IMR-90 (cell line): ENCODE data around the gene UNC13B. TPM values are rescaled to one million over a fixed set of nuclear protein-coding genes. Genes with fewer than 3 reads are reported as not detected.
A peak's percentile ranks its signal among the peaks of the same experiment; 100 is the strongest.

Experiments
- ATAC-seq: fragments of 200-7000 bp; cut with Tn5 transposase; 2 replicates; pipeline ENCODE4 v1.9.1; 2020; ENCODE audit warnings: low read depth, mild to moderate bottlenecking, moderate library complexity
- BruUV-seq: library from RNA; stranded (reverse); fragments of 400-500 nt; replicated peaks from 2 replicates; lab custom pipeline; 2021; lab: Mats Ljungman, UMichigan
- CTCF ChIA-PET: fragments of 300-600 bp; formaldehyde crosslinking; extraction: SDS; loops from one replicate; lab custom pipeline; 2021; ENCODE audit warnings: antibody characterized with exemption; lab: Yijun Ruan, JAX
- POLR2A ChIA-PET: fragments of 300-600 bp; sonication (Branson Sonifier 250); formaldehyde crosslinking; loops from one replicate; lab custom pipeline; 2022; ENCODE audit warnings: antibody characterized with exemption; ENCODE audit not compliant: unreplicated experiment; lab: Charles Lee
- DNase-seq: peaks from one replicate; pipeline ENCODE4 v3.0.0; 2013
- H2AFZ ChIP-seq: replicated peaks from 2 replicates; pipeline ENCODE3; 2013; ENCODE audit warnings: low read length, mild to moderate bottlenecking; ENCODE audit not compliant: poor library complexity
- H2AK5ac ChIP-seq: 2 replicates; pipeline ENCODE4 v1.6.1; 2013; ENCODE audit warnings: low read depth, low read length, inconsistent platforms
- H2AK9ac ChIP-seq: replicated peaks from 2 replicates; pipeline ENCODE3; 2013; ENCODE audit warnings: mild to moderate bottlenecking, low read depth, low read length, moderate library complexity; ENCODE audit not compliant: poor library complexity
- H2BK120ac ChIP-seq: 2 replicates; pipeline ENCODE4 v1.6.1; 2013; ENCODE audit warnings: low read depth, low read length, inconsistent platforms
- H2BK15ac ChIP-seq: 3 replicates; pipeline ENCODE4 v1.6.1; 2013; ENCODE audit warnings: low read depth, low read length, inconsistent platforms
- H2BK20ac ChIP-seq: 2 replicates; pipeline ENCODE4 v1.6.1; 2013; ENCODE audit warnings: low read depth, mild to moderate bottlenecking, inconsistent platforms, low read length, moderate library complexity
- H2BK5ac ChIP-seq: 2 replicates; pipeline ENCODE4 v1.6.1; 2013; ENCODE audit warnings: mild to moderate bottlenecking, low read depth, low read length, inconsistent platforms; ENCODE audit not compliant: poor library complexity, severe bottlenecking
- H3K14ac ChIP-seq: replicated peaks from 2 replicates; pipeline ENCODE4 v1.6.1; 2013; ENCODE audit warnings: low read depth, low read length, inconsistent platforms
- H3K18ac ChIP-seq: 2 replicates; pipeline ENCODE4 v1.6.1; 2013; ENCODE audit warnings: low read depth, low read length, control low read depth
- H3K23ac ChIP-seq: 2 replicates; pipeline ENCODE4 v1.6.1; 2013; ENCODE audit warnings: low read depth, low read length, inconsistent platforms
- H3K27ac ChIP-seq: 2 replicates; pipeline ENCODE4 v1.5.1; 2013; ENCODE audit warnings: mild to moderate bottlenecking, control low read depth, low read length; ENCODE audit not compliant: insufficient read depth
- H3K27me3 ChIP-seq: 2 replicates; pipeline ENCODE4 v1.6.1; 2013; ENCODE audit warnings: low read length; ENCODE audit not compliant: control insufficient read depth, insufficient read depth
- H3K36me3 ChIP-seq: 2 replicates; pipeline ENCODE4 v1.6.1; 2013; ENCODE audit warnings: low read length, mixed read lengths; ENCODE audit not compliant: control insufficient read depth, insufficient read depth
- H3K4ac ChIP-seq: 2 replicates; pipeline ENCODE4 v1.6.1; 2013; ENCODE audit warnings: low read depth, low read length, inconsistent platforms
- H3K4me1 ChIP-seq: 2 replicates; pipeline ENCODE4 v1.6.1; 2013; ENCODE audit warnings: low read length, mixed read lengths; ENCODE audit not compliant: control insufficient read depth, insufficient read depth
- H3K4me2 ChIP-seq: 2 replicates; pipeline ENCODE4 v1.6.1; 2013; ENCODE audit warnings: low read depth, mild to moderate bottlenecking, control low read depth, low read length, moderate library complexity
- H3K4me3 ChIP-seq: 2 replicates; pipeline ENCODE4 v1.5.1; 2013; ENCODE audit warnings: low read depth, mild to moderate bottlenecking, control low read depth, low read length, moderate library complexity; ENCODE audit not compliant: insufficient read depth
- H3K56ac ChIP-seq: 2 replicates; pipeline ENCODE4 v1.6.1; 2013; ENCODE audit warnings: low read length, inconsistent platforms; ENCODE audit not compliant: insufficient read depth; ENCODE audit errors: extremely low read depth
- H3K79me1 ChIP-seq, 2 experiments: 2 replicates each; pipeline ENCODE4 v1.6.1; 2013; ENCODE audit warnings: low read length in 2 of 2, inconsistent platforms in 1 of 2, low read depth in 1 of 2
- H3K9ac ChIP-seq: 2 replicates; pipeline ENCODE4 v1.6.1; 2013; ENCODE audit warnings: low read depth, low read length, control low read depth
- H3K9me1 ChIP-seq: 2 replicates; pipeline ENCODE4 v1.6.1; 2013; ENCODE audit warnings: low read length, inconsistent platforms; ENCODE audit not compliant: insufficient read depth
- H3K9me3 ChIP-seq: 2 replicates; pipeline ENCODE4 v1.6.1; 2013; ENCODE audit warnings: low read length; ENCODE audit not compliant: control insufficient read depth, insufficient read depth
- H4K20me1 ChIP-seq: 2 replicates; pipeline ENCODE4 v1.6.1; 2013; ENCODE audit warnings: low read length, inconsistent platforms; ENCODE audit not compliant: insufficient read depth
- H4K5ac ChIP-seq: 2 replicates; pipeline ENCODE4 v1.6.1; 2013; ENCODE audit warnings: mild to moderate bottlenecking, low read depth, low read length, control low read depth
- H4K8ac ChIP-seq, 2 experiments: 2 replicates each; pipeline ENCODE4 v1.6.1; 2013; ENCODE audit warnings: low read depth in 2 of 2, low read length in 2 of 2, control low read depth in 1 of 2, inconsistent platforms in 1 of 2
- H4K91ac ChIP-seq: 2 replicates; pipeline ENCODE4 v1.6.1; 2013; ENCODE audit warnings: low read depth, low read length, inconsistent platforms; ENCODE audit not compliant: insufficient read depth
- BHLHE40 ChIP-seq: fragments of 150-350 bp; IDR thresholded peaks from 2 replicates; pipeline ENCODE4 v1.6.1; 2016; ENCODE audit warnings: mild to moderate bottlenecking, low read depth, low read length
- MAZ ChIP-seq: IDR thresholded peaks from 2 replicates; pipeline ENCODE4 v1.6.1; 2012; ENCODE audit warnings: low read depth, mild to moderate bottlenecking, low read length, improper control_type of control experiment, moderate library complexity, borderline replicate concordance
- MXI1 ChIP-seq: IDR thresholded peaks from 2 replicates; pipeline ENCODE4 v1.6.1; 2012; ENCODE audit warnings: low read depth, mild to moderate bottlenecking, low read length, moderate library complexity, borderline replicate concordance
- RCOR1 ChIP-seq: IDR thresholded peaks from 2 replicates; pipeline ENCODE4 v1.6.1; 2012; ENCODE audit warnings: mild to moderate bottlenecking, low read length, improper control_type of control experiment; ENCODE audit not compliant: insufficient replicate concordance
- SMC3 ChIP-seq: fragments of 150-350 bp; IDR thresholded peaks from 2 replicates; pipeline ENCODE4 v1.6.1; 2016; ENCODE audit warnings: low read depth, mild to moderate bottlenecking, antibody characterized with exemption, low read length, moderate library complexity
- USF2 ChIP-seq: fragments of 150-350 bp; IDR thresholded peaks from 2 replicates; pipeline ENCODE4 v1.6.1; 2017; ENCODE audit warnings: mild to moderate bottlenecking, antibody characterized with exemption, low read length, low read depth
- WGBS, 2 experiments: methylation state at CpG; one replicate each; pipeline versions ENCODE4 v1.1.5 to v1.1.7; 2013; ENCODE audit warnings: missing lambda C conversion rate in 2 of 2; ENCODE audit not compliant: insufficient read length in 1 of 2; ENCODE audit errors: extremely low coverage in 2 of 2; 5-methylcytosine and 5-hydroxymethylcytosine counted together
- dilution Hi-C: fragments of 300-500 bp; cut with HindIII; formaldehyde crosslinking; loops from one replicate; pipeline ENCODE4 v1.14.3; 2018; ENCODE audit warnings: low sequenced_read_pairs; ENCODE audit not compliant: unreplicated experiment
- in situ Hi-C: fragments of 300-500 bp; cut with MboI; formaldehyde crosslinking; loops from 3 replicates; pipeline ENCODE4 v1.14.3; 2019; ENCODE audit warnings: low sequenced_read_pairs, inconsistent platforms, mixed read lengths
- intact Hi-C: fragments of 100-400 bp; cut with micrococcal nuclease; formaldehyde crosslinking; loops from 2 replicates; pipeline ENCODE4 v1.10.0; 2022
- polyA plus RNA-seq, 3 experiments: library from polyadenylated mRNA; depleted of rRNA; stranded (reverse); fragments of >200 nt; gene quantifications; 2 replicates each; pipeline ENCODE4 v1.2.3, GENCODE V29; 2012; ENCODE audit warnings: low replicate concordance in 1 of 3
- total RNA-seq: library from RNA; depleted of rRNA; stranded (reverse); fragments of >200 nt; gene quantifications from 2 replicates; pipeline ENCODE4 v1.2.3, GENCODE V29; 2012

Gene UNC13B
- total and polyA plus RNA-seq, 2 of the 4 experiments (the other 2 are of a cell fraction): 7.5 to 14.3 TPM

- no peak for TF ChIP-seq SMC3
These were observed 46.8 kb upstream of the UNC13B start (continued) for GRCh38 chr9:35114840-35115628.

- peak; percentile 93 for TF ChIP-seq BHLHE40
- no peak for TF ChIP-seq RCOR1
- peak; percentile 91 for TF ChIP-seq MXI1
- peak; percentile 71 for TF ChIP-seq MAZ
- peak; percentile 88 for TF ChIP-seq USF2
- WGBS, 2 experiments: 0% methylated on average over 3 of the region's 54 CpGs; no CpG with 5 or more reads in 1 of the 2 experiments
- no peaks in the 10 kb centered on the region; the same call in 1 of the 2 replicates for H3K9me1 ChIP-seq
- peak within 1 kb of the TSS; percentile 98 for H3K4me2 ChIP-seq
- H3K56ac ChIP-seq: peak within 1 kb of the TSS; percentile 84; the same call in 1 of the 2 replicates
- peaks cover 11 to 33% of the 10 kb centered on the region in 2 experiments; a peak in 3 of 4 replicates for H3K79me1 ChIP-seq
- ChIA-PET CTCF (interaction anchor here (0.6 to 1.2 kb wide), 3 partner anchors 78 to 438 kb away, joined by 3 to 6 read pairs (median 5); no protein-coding TSS in a partner anchor), POLR2A (no interaction called here)
- peak within 1 kb of the TSS; percentile 87 for H2BK5ac ChIP-seq
- ATAC-seq: peak; percentile 46
- no TSS peak for BruUV-seq
- H4K8ac ChIP-seq: peak within 1 kb of the TSS; percentile 76 to 77
- peak within 1 kb of the TSS; percentile 94 for H3K14ac ChIP-seq
- peak within 1 kb of the TSS; percentile 90 for H2AK5ac ChIP-seq
- peak; percentile 93 for DNase-seq
- H2BK120ac ChIP-seq: peak within 1 kb of the TSS; percentile 83
- H3K23ac ChIP-seq: peak within 1 kb of the TSS; percentile 73
- peaks cover 8% of the 10 kb centered on the region; the same call in 1 of the 2 replicates for H4K20me1 ChIP-seq
- H3K4ac ChIP-seq: peak within 1 kb of the TSS; percentile 86
- dilution Hi-C loops (no loop called here), in situ Hi-C loops (loop anchor here (5.0 kb wide), 2 partner anchors 361 to 436 kb away; no protein-coding TSS in a partner anchor), intact Hi-C loops (loop anchor here (1.0 to 5.0 kb wide), 7 partner anchors 46 to 486 kb away; partner anchors contain the start of gene UNC13B)
- H2BK15ac ChIP-seq: peak within 1 kb of the TSS; percentile 92; the same call in 1 of the 3 replicates
- H3K9ac ChIP-seq: peak within 1 kb of the TSS; percentile 80
- peak within 1 kb of the TSS; percentile 99 for H2AK9ac ChIP-seq
- H2AFZ ChIP-seq: peak within 1 kb of the TSS; percentile 91
- peak within 1 kb of the TSS; percentile 26 for H3K18ac ChIP-seq
- no peaks in the 10 kb centered on the region for H3K27me3 ChIP-seq
- H3K27ac ChIP-seq: peak within 1 kb of the TSS; percentile 85
- H3K4me1 ChIP-seq: peaks cover 16% of the 10 kb centered on the region
- H3K36me3 ChIP-seq: no peaks in the 10 kb centered on the region
- peak within 1 kb of the TSS; percentile 76 for H4K5ac ChIP-seq
- H3K4me3 ChIP-seq: peak within 1 kb of the TSS; percentile 88
- peak within 1 kb of the TSS; percentile 94 for H4K91ac ChIP-seq
- H3K9me3 ChIP-seq: no peaks in the 10 kb centered on the region
- H2BK20ac ChIP-seq: peak within 1 kb of the TSS; percentile 57
These were observed 45.9 kb upstream of the UNC13B start, which contains the start of gene ATOSB for GRCh38 chr9:35115680-35116538. ATOSB (minus strand) TSS chr9:35115862; CDS start chr9:35108274, 7,588 bp downstream.
